Esophagus (tissue), 2 donors: Measurements from ENCODE around the gene SCCPDH. TPM values are rescaled to one million over a fixed set of nuclear protein-coding genes. Genes with fewer than 3 reads are reported as not detected.

Experiments
- H3K27ac ChIP-seq, 2 donors: one replicate each; pipeline ENCODE4 v1.5.1; 2013; ENCODE audit warnings: low read depth in 2 of 2, mild to moderate bottlenecking in 2 of 2, inconsistent platforms in 1 of 2, low read length in 1 of 2, moderate library complexity in 1 of 2
- H3K27me3 ChIP-seq, 2 donors: one replicate each; pipeline ENCODE4 v1.6.1; 2013; ENCODE audit warnings: low read length in 2 of 2, control low read depth in 1 of 2, mild to moderate bottlenecking in 1 of 2; ENCODE audit not compliant: insufficient read depth in 2 of 2, control insufficient read depth in 1 of 2
- H3K36me3 ChIP-seq, 2 donors: one replicate each; pipeline ENCODE4 v1.6.1; 2013; ENCODE audit warnings: low read length in 1 of 2; ENCODE audit not compliant: control insufficient read depth in 2 of 2, insufficient read depth in 2 of 2
- H3K4me1 ChIP-seq, 2 donors: one replicate each; pipeline ENCODE4 v1.6.1; 2013; ENCODE audit warnings: low read length in 1 of 2; ENCODE audit not compliant: control insufficient read depth in 2 of 2, insufficient read depth in 2 of 2
- H3K4me3 ChIP-seq, 2 donors: one replicate each; pipeline ENCODE4 v1.5.1; 2013; ENCODE audit warnings: low read length in 2 of 2, mild to moderate bottlenecking in 2 of 2, low read depth in 1 of 2, moderate library complexity in 1 of 2
- H3K9me3 ChIP-seq, 2 donors: one replicate each; pipeline ENCODE4 v1.6.1; 2013; ENCODE audit warnings: mild to moderate bottlenecking in 2 of 2, low read depth in 1 of 2, low read length in 1 of 2, moderate library complexity in 1 of 2; ENCODE audit not compliant: control insufficient read depth in 2 of 2, insufficient read depth in 1 of 2
- WGBS, 2 donors: extraction: QIAGEN DNeasy Blood & Tissue Kit; methylation state at CpG; one replicate each; pipeline ENCODE4 v1.1.7; 2013; 5-methylcytosine and 5-hydroxymethylcytosine counted together
- polyA plus RNA-seq, 2 donors: library from polyadenylated mRNA; stranded (reverse); fragments of 200-250 nt; gene quantifications; one replicate each; pipeline ENCODE4 v1.2.3, GENCODE V29; 2013
- donor health status: healthy with polysubstance abuse.
- donor health status: Bipolar disorder and iron deficiency.

Gene SCCPDH, protein sequence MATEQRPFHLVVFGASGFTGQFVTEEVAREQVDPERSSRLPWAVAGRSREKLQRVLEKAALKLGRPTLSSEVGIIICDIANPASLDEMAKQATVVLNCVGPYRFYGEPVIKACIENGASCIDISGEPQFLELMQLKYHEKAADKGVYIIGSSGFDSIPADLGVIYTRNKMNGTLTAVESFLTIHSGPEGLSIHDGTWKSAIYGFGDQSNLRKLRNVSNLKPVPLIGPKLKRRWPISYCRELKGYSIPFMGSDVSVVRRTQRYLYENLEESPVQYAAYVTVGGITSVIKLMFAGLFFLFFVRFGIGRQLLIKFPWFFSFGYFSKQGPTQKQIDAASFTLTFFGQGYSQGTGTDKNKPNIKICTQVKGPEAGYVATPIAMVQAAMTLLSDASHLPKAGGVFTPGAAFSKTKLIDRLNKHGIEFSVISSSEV
- polyA plus RNA-seq, result 1 to 10 TPM; 1.2 to 3.6 TPM

DNA sequence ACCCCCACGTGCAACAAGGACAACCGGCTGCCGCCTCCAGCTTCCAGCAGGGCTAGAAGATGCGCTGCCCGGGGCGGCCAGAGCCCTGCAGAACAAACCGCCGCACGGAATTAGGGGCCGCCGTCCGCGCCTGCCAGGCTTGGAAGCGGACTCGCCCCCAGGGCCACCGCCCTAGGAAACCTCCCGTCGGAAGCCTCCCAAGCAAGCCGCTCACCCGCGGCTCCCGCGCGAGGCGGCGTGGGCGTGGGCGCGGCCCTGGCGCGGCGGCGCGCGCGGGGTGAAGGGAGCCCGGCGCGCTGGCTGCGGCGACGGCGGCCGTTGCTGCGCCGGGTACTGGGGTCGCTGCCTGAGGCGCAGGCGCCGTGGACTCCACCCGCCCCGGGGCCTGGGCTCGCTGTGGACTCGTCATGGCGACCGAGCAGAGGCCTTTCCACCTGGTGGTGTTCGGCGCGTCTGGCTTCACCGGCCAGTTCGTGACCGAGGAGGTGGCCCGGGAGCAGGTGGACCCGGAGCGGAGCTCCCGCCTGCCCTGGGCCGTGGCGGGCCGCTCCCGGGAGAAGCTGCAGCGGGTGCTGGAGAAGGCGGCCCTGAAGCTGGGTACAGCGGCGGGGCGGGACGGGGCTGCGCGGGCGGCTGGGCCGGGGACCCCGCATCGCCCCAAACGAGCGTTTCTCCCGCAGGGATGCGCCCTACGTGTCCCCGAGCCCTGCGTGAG, at the start of gene SCCPDH:
SCCPDH (plus strand) TSS at position 394 of the 715 bp plus-strand sequence; CDS start at position 408, 14 bp downstream.
- H3K9me3 ChIP-seq, result no peaks in the 10 kb centered on the region
- H3K4me1 ChIP-seq, result peaks cover 0 to 2% of the 10 kb centered on the region in 2 donors
- peak within 1 kb of the TSS; percentile 57 to 61 for H3K4me3 ChIP-seq
- H3K27me3 ChIP-seq, result no peaks in the 10 kb centered on the region
- H3K27ac ChIP-seq, result peak within 1 kb of the TSS; percentile 56 to 71
- peaks cover 0 to 2% of the 10 kb centered on the region in 2 donors for H3K36me3 ChIP-seq
- WGBS, 2 donors, result 0% methylated on average over 55 to 89 of the region's 89 CpGs

DNA sequence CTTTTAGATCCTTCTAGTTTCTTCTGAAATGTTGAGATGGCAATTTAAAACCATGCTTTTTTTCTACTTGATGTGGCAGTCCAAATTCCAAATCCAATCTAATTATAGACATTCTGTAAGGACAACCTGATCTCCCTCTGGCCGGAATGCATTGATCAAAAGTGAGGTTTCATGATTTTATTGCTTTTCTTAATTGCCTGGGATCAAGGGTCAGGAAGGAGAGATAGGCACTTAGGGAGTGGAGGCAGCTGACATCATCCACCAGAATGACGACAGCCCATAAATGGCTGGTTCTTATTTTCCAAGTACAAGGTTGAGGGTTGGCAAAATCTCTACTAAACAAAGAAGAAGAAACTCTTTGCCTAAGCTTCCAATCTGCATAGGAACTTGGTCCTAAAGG, 46.4 kb upstream of the SCCPDH start:
- H3K27me3 ChIP-seq, result no peaks in the 10 kb centered on the region
- WGBS, 2 donors, result 67 to 80% methylated on average over 2 of the region's 2 CpGs
- H3K4me3 ChIP-seq, result no peak overlapping the region
- no peaks in the 10 kb centered on the region for H3K9me3 ChIP-seq
- H3K27ac ChIP-seq, result no peak overlapping the region
- H3K4me1 ChIP-seq, result no peaks in the 10 kb centered on the region
- H3K36me3 ChIP-seq, result no peaks in the 10 kb centered on the region

DNA sequence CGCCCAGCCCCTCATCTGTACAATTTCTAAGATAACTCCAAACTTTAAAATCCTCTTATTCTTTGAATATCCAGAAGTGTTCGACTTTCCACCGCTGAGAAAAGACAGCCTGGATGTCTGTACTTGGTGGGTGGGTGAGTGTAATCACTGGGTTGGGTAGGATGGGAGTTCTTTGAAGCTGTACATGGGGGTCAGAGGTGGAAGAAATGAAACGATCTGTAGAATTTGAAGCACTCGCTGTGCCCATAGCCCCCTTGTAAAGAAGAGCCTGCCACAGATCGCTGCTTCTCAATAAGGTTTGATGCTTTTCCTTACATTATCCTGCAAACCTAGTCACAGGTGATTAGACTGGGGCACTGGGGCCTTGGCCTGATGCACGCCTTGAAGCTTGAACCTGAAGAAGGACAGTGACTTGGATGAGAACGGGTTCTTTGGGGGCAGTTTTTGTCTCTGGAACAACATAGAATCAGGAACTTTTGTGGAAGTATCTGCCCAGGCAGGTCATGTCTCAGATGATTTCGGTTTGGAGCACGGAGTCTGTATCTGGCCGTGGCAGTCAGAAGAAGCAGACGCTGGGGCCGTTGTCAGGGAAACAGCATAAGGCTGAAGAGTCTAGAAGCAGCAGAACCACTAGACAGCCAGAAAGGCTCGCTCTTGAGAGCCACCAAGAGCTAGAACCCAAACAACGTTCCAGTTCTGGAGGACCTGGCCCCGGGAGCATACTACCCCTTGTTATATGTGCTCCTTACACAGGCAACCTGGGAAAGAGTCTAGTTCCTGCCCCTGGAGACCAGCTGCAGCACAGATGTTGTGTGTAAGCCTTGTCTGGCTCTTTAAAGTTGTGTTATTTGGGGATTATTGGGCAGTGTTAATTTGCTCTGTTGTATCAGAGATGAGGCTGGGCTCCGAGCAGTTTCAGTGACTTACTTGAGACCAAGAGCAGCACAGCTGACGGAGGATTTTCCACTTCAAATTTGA, 45.1 kb upstream of the SCCPDH start:
- Histone ChIP-seq H3K4me3 (no peak overlapping the region), H3K27me3 (no peaks in the 10 kb centered on the region), H3K36me3 (no peaks in the 10 kb centered on the region), H3K9me3 (no peaks in the 10 kb centered on the region), H3K27ac (no peak overlapping the region), H3K4me1 (no peaks in the 10 kb centered on the region)
- WGBS, 2 donors, result 74 to 75% methylated on average over 18 of the region's 18 CpGs

DNA sequence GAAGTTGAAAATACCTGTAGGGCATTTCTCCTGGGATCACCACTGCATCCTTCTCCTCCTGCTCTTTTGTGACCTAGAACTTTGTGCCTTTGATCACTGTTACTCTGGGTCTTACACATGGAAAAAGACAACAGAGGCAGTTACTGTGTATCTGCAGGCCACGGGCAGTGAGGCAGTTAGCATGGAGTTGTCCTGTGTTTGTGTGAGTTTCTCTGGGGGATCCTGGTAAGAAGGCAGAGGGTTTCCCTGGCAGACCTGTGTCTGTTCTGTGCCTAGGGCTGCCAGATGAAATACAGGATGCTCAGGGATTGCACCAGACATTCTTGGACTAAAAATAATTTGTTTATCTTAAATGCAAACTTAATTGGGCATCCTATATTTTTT, 44.4 kb upstream of the SCCPDH start:
- Histone ChIP-seq H3K4me1 (no peaks in the 10 kb centered on the region), H3K4me3 (no peak overlapping the region), H3K9me3 (no peaks in the 10 kb centered on the region), H3K36me3 (no peaks in the 10 kb centered on the region), H3K27me3 (no peaks in the 10 kb centered on the region), H3K27ac (no peak overlapping the region)
- 35 to 62% methylated on average over 1 of the region's 1 CpG for WGBS, 2 donors

DNA sequence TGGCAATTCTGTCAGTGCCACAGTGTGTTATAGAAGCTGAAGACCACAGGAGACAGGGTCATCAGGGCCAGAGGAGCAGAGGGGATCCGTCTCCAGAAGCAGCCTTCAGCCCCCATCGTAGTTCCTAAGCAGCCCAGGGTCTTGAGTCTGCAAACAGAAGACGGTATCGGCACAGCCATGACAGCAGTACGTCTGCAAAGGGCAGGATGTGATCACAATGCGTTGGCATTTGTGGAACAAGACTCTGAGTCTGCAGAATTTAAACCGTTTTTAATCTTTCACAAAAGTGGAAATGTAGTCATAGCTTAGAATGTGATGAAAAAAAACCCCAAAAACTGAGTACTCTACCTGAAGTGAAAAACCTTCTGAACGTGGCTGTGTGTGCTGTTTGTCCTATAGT, 44.0 kb upstream of the SCCPDH start:
- H3K4me1 ChIP-seq, result no peaks in the 10 kb centered on the region
- H3K4me3 ChIP-seq, result no peak overlapping the region
- no peaks in the 10 kb centered on the region for H3K36me3 ChIP-seq
- H3K27ac ChIP-seq, result no peak overlapping the region
- 72 to 75% methylated on average over 8 of the region's 8 CpGs for WGBS, 2 donors
- no peaks in the 10 kb centered on the region for H3K27me3 ChIP-seq
- H3K9me3 ChIP-seq, result no peaks in the 10 kb centered on the region

DNA sequence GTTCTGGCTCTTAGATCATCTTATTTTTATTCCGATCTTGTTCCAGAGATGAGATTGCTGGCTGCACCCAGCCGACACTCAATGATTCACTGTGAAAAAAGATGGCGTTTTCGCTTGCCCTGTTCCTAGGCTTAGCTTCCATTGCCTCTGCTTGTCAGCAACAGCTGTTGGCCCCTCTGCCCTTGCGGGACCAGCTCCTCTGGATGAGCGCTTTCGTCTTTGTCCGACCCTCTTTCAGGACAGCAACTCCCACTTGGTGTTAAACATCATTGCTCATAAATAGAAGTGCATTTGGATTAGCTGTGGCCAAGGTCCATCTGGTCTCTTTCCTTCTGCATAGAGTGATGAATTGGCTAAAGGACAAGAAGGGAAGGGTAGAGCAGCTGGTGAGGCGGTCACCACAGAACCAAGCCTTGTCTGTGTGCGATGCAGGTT, 43.5 kb upstream of the SCCPDH start:
- Histone ChIP-seq H3K4me3 (no peak overlapping the region), H3K9me3 (no peaks in the 10 kb centered on the region), H3K4me1 (no peaks in the 10 kb centered on the region), H3K27me3 (no peaks in the 10 kb centered on the region), H3K36me3 (no peaks in the 10 kb centered on the region), H3K27ac (no peak overlapping the region)
- 72 to 75% methylated on average over 10 of the region's 10 CpGs for WGBS, 2 donors

DNA sequence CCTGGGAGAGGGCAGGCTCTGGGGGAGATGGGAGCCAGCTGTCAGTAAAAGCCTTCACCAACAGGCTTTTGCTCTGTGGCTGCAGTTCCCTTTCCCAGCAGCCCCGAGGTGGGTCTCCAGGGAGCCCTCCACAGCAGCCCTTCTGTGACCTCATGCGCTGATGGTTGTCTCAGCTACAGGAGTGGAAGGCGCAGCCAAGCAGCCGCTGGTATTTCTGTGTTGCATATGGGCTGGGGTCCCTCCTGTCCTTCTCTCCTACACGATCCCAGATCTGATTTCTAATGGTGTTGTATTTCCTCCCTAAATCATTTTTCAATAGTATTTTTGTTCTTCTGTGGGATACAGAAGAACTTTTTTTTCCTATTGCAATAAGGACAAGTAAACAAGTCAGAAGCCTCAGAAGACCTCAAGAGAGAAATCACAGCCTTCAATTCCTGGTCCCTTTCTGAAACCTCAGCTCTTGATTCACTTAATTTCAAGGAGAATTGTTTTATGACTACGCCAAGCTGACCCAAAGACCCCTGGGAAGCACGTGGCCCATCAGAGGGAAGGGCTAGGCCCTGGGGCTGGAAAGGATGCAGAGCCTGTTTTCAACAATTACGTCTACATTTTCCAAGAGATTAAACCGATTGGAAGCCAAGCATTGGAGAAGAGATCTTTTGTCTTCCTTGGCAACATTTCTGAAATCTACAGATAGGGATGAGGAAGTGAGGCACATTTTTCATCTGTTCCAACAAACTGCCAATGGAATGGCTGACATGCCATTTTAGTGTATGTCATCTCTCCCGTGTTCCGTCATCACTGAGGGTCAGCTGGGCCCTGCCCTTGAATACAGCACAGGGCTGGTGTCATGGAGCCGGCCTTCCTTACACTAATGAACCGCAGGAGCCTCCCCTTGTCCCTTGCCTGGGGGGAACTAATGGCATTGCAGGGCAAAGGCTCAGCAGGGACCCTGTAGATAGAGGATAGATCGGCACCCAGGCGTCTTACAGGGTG, 42.0 kb upstream of the SCCPDH start:
- H3K36me3 ChIP-seq, result no peaks in the 10 kb centered on the region
- WGBS, 2 donors, result 69 to 75% methylated on average over 15 of the region's 15 CpGs
- H3K27ac ChIP-seq, result no peak overlapping the region
- H3K9me3 ChIP-seq, result no peaks in the 10 kb centered on the region
- H3K4me3 ChIP-seq, result no peak overlapping the region
- H3K4me1 ChIP-seq, result no peaks in the 10 kb centered on the region
- no peaks in the 10 kb centered on the region for H3K27me3 ChIP-seq

DNA sequence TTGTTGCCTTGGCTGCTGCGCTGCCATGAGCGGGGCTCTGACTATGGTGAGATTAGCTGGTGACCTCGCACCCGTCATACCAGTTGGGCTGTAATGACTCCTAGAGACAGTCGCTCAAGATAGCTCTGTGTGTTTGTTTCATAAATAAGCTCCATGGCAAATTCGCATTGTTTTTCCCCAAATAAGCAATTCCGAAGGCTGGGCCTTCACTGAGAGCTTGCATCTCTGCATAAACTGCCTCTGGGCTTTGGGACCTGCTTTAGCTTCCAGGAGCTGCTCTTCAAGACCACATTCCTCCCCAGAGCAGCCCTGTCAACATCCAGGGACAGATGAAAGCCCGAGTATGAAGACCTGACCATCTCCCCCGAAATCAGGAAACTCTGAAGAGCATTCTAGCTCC, 40.7 kb upstream of the SCCPDH start:
- H3K27me3 ChIP-seq, result no peaks in the 10 kb centered on the region
- H3K9me3 ChIP-seq, result no peaks in the 10 kb centered on the region
- H3K36me3 ChIP-seq, result no peaks in the 10 kb centered on the region
- H3K4me3 ChIP-seq, result no peak overlapping the region
- 94 to 97% methylated on average over 9 of the region's 9 CpGs for WGBS, 2 donors
- H3K4me1 ChIP-seq, result no peaks in the 10 kb centered on the region
- H3K27ac ChIP-seq, result no peak overlapping the region
